ENCODE data around the gene FSTL4.
"Not testable (repeated sequence)": the region's sequence is repeated elsewhere in the genome, so short reads cannot be mapped to it uniquely, and the experiment has no call there.

The FSTL4 gene

DNA sequence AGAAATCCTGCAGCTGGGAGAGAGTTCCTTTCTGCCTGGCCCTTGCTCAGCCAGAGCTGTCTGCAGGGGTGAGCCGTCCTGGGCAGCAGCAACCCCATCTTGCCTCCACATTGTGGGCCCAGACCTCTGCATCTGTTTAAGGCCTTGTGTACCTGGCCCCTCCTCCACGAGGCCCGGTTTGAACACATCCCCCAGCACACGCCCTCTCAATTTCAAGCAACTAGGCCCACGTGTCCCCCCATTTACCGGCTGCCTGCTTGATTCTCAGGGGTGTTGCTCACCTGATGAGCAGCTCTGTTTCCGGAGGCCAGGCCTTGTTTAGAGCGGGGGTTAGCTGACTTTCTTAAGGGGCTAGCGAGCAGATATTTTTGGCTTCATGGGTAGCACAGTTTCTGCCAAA, 378.7 kb downstream of the FSTL4 start:
- no peak for DNase-seq

DNA sequence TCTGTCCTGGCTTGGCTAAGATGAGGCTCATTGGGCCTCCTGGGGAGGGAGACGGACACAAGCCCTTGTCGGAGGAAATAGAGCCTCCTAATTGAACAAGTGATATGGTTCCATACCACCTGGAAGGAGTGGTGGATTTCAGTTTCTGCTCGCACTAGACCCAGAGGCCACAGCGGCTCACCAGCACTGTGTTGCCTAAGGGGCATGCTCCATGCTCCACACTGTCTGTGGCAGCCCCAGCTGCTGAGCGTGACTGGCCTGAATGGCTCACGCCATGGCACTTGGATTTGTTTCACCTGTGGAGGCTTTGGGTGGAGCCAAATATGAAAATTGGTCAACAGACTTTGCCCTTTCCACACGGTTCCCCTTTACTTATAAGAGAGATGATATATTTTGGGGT, 379.4 kb downstream of the FSTL4 start:
- DNase-seq = no peak

DNA sequence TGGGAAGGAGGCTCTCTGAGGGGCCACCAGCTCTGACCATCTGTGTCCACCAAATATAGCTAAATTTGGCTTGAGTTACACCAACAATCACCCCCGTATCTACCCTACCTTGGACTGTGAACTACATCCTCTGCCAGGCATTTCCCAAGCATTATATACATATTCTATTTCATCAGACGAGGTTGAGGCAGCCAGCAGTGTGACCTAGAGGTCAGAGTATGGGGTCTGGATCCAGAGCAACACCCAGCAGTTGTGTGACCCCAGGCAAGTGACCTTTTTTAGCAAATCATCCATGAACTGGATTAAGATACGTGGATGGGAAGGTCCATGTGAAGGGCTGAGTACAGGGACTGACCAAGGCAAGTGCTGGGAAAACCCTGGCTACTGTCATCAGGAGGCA, 379.9 kb downstream of the FSTL4 start:
- no peak for DNase-seq

GRCh38 chr5:133232011-133232410, 380.3 kb downstream of the FSTL4 start:
- DNase-seq = no peak

DNA sequence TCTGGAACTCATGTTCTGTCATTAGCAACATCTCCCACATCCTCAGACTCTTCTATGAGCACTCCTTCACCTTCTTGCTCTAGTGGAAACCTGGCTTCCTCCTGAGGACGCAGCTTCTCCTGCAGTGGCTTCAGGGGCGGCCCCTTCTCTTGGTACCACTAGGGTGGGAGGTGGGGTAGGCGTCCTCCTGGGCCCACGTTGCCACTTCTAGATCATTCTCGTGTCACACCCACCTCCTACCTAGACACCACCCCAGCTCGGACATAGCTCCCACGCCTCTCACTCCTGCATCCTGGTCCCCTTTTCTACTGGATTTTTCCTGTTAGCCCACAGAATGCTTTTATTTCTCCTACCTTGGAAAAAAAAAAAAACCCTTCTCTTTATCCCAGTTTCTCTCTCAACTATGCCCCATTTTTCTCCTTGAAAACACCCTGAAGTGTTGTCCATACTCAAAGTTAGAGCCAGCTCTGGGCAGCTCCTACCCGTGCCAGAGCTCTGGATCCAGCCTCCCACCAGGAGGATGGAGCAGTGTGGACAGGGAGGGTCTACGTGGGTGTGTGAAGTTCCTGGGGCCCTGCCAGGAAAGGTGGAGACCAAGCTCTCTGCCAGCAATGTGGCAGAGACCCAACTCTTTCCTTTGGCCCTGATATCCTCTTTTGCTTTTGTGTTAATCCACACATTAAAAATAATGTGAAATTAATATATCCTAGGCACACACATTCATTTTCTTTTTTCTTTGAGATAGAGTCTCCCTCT, 381.3 kb downstream of the FSTL4 start:
- DNase-seq = no peak

DNA sequence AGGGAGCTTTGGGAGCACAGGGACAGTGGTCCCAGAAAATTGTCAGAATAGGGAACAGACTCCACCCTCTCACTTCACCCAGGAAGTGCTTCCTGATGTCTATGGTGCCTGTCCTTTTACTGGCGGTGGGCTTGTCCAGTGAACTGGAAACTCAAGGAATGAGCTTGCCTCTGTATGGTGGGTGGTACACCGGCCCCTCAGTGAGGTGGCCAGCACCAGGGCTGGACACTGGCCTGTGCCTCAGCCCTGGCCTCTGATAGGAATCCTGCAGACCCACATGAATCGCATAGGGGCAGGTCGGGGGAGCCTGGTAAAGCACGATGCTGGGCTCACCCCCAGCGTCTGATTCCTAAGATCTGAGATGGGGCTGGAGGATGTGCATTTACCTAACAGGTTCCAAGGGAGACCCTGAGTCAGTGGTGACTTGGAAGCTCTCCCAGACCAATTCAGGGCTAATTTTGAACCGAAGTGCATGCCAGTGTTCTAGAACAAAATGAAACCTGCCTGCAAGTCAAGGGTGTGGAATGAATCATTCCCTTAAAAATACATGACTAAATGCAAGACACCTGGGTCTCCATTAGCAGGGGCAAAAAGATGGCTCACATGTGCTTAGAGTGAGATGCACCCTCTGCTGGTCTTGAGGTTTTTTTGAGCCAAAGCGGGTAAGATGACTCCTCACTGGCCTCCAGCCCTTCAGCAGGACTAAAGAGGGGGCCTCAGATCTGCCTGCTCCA, 382.2 kb downstream of the FSTL4 start:
- no peak for DNase-seq

DNA sequence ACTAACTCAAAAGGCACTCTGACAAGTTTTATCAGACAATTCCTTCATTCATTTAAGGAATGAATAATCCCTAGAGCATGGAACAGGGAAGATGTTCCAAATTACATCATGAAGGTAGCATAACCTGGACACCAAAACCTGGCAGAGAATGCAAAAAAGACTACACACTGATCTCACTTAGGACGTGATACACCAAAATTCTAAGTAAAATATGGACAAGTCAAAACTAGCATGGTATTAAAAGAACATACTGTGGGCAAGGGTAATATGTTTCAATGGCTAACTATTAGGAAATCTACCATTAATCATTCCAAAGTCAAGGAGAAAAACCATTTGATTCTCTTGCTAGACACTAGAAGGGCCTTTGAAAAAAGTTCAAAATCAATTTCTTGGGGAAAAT, 384.0 kb downstream of the FSTL4 start:
- DNase-seq = no peak

DNA sequence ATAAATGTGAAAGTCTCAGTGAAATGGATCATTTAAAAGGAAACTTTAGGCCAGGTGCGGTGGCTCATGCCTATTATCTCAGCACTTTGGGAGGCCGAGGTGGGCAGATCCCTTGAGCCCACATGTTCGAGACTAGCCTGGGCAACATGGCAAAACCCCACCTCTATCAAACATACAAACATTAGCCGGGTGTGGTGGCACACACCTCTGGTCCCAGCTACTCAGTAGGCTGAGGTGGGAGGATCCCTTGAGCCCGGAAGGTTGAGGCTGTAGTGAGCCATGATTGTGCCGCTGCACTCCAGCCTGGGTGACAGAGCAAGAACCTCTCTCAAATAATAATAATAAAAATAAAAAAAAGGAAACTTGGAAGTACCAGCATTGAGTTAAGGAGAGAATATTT, 384.4 kb downstream of the FSTL4 start:
- DNase-seq = no peak

DNA sequence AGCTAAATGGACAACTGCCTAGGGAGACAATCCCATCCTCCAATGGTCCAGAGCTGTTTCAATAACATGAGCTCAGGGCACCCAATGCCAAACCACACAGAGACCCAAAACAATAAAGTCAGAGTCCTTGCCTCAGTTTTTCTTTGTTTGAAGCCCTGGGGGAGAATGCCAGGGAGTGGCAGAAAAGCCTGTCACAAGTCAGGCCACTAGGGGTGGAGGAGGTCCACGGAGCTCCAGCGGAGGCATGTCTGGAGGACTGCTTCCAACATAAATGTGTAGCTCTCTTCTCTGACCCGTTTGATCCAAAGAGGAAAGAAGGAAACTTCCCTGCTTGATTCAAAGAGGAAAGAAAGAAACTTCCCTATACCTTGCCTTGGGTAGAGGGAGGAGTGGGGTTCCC, 385.3 kb downstream of the FSTL4 start:
- no peak for DNase-seq

DNA sequence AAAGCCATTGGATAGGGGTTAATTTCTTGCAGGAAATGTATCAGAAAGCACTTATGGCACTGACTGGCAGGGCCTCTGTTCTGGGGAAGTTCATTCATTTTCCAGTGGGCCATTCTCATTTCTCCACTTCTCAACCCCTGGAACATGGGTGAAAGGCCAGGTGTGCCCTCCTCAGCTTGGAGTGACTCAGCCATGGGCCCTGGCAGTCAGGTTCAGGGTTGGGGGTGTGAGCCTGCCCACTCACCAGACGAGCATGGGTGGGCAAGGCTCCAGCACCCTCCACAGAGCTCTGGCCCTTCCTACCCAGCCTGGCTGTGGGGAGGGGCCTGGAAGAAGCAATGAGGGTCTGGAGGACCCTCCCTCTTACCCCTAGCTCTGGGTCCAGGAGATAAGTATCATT, 386.2 kb downstream of the FSTL4 start:
- no peak for DNase-seq

DNA sequence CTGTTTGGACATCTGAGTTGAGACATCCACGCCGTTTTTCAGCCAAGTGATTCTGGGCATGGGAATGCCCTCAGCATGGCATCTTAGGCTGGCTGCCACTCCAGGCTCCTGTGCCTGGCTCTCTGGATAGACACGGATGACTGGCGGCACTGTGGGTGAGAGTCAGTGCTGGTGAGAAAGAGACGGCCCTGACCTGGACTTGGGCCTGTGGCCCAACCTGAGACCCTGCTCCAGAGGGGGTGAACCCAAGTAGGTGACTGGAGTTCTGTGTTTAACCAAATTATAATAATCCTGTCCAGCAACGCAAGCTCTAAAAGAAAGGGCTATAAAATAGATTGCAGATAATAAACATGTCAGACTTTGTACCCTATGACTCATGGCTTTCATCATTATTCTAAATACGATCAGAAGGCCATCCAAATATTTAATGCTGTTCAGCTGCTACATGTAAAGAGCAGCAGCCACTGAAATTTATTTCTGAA, 386.6 kb downstream of the FSTL4 start:
- no peak for DNase-seq

DNA sequence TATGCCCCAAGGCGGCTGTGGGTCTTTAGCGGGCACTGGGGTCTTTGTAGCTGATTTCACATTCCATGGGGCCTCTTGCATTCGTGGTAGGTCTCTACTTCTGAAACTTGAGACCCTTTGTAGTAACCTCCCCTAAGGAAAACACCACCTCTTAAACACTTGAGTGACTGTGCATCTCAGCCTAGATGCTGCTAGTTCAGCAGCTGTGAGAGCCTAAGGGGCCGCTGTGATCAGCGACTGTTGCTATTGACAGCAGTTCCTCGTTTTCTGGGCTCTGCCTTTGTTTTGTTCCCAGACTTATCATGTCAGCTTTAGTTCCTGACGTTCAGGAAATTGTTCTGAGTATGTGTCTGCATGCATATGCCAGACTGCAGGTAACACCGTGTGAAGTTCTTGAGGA, 389.4 kb downstream of the FSTL4 start:
- DNase-seq = no peak

DNA sequence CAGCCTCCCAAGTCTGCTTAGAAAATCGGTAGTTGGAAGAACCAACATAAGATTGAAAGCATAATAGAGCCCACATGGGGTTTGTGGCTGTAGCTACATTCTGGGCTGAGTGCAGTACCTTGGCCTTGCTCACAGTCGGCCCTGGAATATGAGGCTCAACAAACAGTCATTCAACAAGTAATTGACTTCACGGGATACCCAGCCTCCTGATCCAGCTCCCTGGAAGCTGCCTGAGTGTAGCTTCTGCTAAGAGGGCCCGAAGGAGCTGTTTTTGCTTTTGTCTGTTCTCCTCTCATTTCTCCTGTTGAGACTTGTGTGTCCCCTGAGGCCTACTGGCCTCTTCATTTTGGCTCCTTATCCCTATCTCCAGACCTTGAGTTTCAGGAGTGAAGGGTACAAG, 389.8 kb downstream of the FSTL4 start:
- DNase-seq = no peak

DNA sequence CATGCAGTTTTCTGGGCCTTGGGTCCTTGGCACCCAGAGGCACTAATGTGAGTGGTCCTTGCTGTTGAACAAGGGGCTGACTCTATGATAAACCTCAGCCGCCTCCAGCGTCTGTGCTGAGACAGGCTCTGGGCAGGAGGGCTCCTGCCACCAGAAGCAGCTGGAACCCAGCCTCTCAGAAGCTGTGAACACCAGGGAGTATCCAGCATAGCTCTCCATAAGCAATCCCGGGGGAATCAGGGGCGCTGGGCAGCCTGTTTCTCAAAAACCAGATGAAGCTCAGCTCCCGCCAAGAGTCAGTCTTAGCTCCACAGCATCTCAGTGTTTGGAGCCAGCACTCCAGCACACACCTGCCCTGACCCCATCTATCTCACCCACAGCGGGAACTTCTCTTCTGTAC, 390.3 kb downstream of the FSTL4 start:
- DNase-seq = no peak

DNA sequence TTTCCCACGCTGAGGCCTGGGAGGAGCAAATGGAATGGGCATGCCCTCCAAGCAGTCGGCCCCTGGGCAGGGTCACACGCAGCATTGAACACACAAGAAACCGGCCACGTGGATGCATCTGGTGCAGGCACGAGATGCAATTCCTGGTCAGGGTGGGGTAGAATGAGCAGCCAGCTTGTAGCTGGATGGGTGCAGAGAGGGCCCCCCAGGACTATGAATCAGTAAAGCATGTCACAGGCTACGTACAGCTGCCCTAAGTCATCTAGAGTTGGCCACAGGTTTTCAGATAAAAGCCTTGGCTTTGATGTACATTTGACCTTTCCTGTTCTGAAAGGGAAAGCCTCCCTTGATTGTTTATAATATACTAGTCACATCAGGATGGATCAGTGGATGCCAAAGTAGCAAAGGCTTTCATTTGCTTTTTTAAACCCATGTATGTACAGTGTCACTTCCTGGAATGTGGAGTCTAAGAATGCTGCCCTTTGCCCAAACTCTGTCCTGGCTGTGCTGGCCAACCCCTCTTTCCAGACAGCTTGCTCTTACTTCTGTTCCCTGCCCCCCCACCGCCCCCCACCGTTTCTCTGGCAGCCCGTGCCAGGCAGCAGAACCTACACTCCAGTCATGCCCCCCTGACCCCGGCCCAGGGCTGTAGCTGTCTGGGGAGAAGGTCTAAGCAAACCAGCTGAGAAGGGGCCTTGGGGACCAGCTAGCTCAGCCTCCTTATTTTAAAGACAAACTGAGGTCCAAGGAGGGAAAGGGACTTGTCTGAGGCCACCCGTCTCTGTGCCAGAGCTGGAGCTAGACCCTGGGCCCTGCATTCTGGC, 391.3 kb downstream of the FSTL4 start:
- DNase-seq = no peak

- no peak for DNase-seq
Observed at GRCh38 chr5:133219296-133219695, 393.0 kb downstream of the FSTL4 start.

- DNase-seq = not testable (repeated sequence)
Observed at GRCh38 chr5:133216138-133216537, 396.2 kb downstream of the FSTL4 start.

DNA sequence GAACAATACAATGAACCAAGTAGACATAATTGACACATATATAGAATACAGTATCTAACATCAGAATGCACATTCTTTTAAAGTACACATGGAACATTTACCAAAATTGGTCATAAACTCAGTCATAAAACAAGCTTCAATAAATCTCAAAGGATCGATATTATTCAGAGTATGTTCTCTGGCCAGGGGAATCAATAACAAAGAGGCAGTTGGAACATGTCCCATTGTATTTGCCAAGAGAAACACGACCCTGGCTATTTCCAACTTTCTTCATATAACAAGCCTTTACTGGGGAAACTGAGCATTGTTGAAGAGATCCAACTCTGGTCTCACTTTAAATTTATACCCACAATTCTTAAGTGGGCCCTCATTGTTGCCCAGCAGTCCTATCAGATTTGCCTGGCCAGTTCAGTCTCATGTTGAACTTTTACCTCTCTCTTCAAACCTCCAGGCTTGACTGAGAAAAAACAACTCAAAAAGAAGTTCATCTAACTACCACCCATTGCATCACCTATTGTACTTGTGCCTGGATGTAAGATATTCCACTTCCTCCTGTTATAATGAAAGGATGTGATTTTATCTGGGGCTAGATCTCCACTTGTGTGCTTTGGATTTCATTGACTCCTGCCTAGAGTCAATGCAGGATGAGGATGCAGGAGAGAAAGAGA, 398.1 kb downstream of the FSTL4 start:
- DNase-seq = no peak

GRCh38 chr5:133205649-133206048, 406.7 kb downstream of the FSTL4 start:
- DNase-seq = no peak

GRCh38 chr5:133205204-133205603, 407.1 kb downstream of the FSTL4 start:
- DNase-seq = no peak

GRCh38 chr5:133203317-133204305, 408.7 kb downstream of the FSTL4 start:
- no peak for DNase-seq

Data from amniotic stem cell (primary cell).